SJCRH30 (cell line): ENCODE data around the gene GLIS1. TPM values are rescaled to one million over a fixed set of nuclear protein-coding genes. Genes with fewer than 3 reads are reported as not detected.

Source experiments
- DNase-seq, 2 experiments: peaks; one replicate each; pipeline ENCODE4 v3.0.0-alpha.2; 2015 to 2020
- H3K27ac ChIP-seq: fragments of 250-450 bp; sonication (Bioruptor Pico); 2 replicates; pipeline ENCODE4 v1.5.1; 2020; ENCODE audit warnings: mild to moderate bottlenecking, moderate library complexity
- H3K27me3 ChIP-seq: fragments of 250-450 bp; sonication (Bioruptor Pico); 2 replicates; pipeline ENCODE4 v1.5.1; 2020; ENCODE audit warnings: mild to moderate bottlenecking, moderate library complexity
- H3K36me3 ChIP-seq: fragments of 250-450 bp; sonication (Bioruptor Pico); 2 replicates; pipeline ENCODE4 v1.5.1; 2020; ENCODE audit warnings: mild to moderate bottlenecking, moderate library complexity
- H3K4me1 ChIP-seq: fragments of 250-450 bp; sonication (Bioruptor Pico); 2 replicates; pipeline ENCODE4 v1.5.1; 2020; ENCODE audit warnings: mild to moderate bottlenecking, moderate library complexity
- H3K4me3 ChIP-seq: fragments of 250-450 bp; sonication (Bioruptor Pico); 2 replicates; pipeline ENCODE4 v1.5.1; 2020; ENCODE audit warnings: mild to moderate bottlenecking, moderate library complexity
- H3K9me3 ChIP-seq: fragments of 250-450 bp; sonication (Bioruptor Pico); replicated peaks from 2 replicates; pipeline ENCODE4 v1.5.1; 2020; ENCODE audit warnings: mild to moderate bottlenecking, moderate library complexity
- total RNA-seq: library from RNA; depleted of rRNA; stranded (reverse); fragments of >200 nt; shearing (Covaris generic); gene quantifications from 2 replicates; pipeline ENCODE4 v1.2.3, GENCODE V29; 2014

GLIS1 gene
- total RNA-seq, 1 experiment from 2014 or later, result not detected

DNA sequence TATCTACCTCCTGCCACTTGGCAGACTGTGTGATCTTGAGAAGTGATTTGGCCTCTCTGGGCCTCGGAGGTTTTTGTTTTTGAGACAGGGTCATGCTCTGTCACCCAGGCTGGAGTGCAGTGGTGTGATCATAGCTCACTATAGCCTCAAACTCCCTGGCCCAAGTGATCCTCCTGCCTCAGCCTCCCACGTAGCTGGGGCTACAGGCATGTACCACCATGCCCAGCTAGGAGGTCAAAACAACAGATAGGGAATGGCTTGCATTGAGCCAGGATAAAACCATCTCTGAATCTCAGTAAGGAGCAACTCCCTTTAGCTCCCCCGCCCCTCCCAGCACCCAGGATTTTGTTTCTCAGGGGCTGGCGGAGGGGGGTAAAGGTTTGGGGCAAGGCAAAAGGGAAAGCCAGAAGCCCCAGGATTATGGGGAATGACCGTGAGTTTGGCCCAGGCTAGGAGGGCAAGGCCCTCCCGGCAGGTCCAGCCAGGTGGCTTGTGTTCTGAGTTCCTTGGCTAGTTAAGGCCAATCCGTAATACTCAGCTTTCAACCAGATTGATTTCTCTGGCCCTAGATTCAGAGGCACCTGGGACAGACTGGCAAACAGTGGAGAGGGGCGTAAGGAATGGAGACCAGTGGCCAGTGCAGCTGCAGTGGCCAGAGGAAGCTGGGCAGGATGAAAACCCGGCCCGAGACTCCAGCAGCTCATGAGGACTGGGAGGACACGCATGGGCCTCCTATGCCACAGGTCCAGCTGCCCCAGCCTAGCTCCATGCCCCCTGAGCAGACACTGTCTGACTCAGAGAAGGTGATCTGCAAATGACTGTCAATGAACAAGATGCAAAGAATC is 149.7 kb downstream of the GLIS1 start:
- Histone ChIP-seq H3K9me3 (no peaks in the 10 kb centered on the region), H3K27ac (no peak overlapping the region)

GRCh38 chr1:53588053-53588779 is 150.7 kb downstream of the GLIS1 start:
- H3K4me1 ChIP-seq, result no peaks in the 10 kb centered on the region
- no peak for DNase-seq

More for the DNA sequence above, 149.7 kb downstream of the GLIS1 start:
- no peak for DNase-seq
- H3K4me1 ChIP-seq, result no peaks in the 10 kb centered on the region
- no peak overlapping the region for H3K4me3 ChIP-seq
- peaks cover 29% of the 10 kb centered on the region for H3K27me3 ChIP-seq
- no peaks in the 10 kb centered on the region for H3K36me3 ChIP-seq

GRCh38 chr1:53587252-53587988 is 151.5 kb downstream of the GLIS1 start:
- peaks cover 32% of the 10 kb centered on the region for H3K27me3 ChIP-seq
- no peak for DNase-seq

More at GRCh38 chr1:53588053-53588779, 150.7 kb downstream of the GLIS1 start:
- peaks cover 32% of the 10 kb centered on the region for H3K27me3 ChIP-seq
- H3K36me3 ChIP-seq, result no peaks in the 10 kb centered on the region
- no peak overlapping the region for H3K4me3 ChIP-seq
- no peaks in the 10 kb centered on the region for H3K9me3 ChIP-seq
- H3K27ac ChIP-seq, result no peak overlapping the region

DNA sequence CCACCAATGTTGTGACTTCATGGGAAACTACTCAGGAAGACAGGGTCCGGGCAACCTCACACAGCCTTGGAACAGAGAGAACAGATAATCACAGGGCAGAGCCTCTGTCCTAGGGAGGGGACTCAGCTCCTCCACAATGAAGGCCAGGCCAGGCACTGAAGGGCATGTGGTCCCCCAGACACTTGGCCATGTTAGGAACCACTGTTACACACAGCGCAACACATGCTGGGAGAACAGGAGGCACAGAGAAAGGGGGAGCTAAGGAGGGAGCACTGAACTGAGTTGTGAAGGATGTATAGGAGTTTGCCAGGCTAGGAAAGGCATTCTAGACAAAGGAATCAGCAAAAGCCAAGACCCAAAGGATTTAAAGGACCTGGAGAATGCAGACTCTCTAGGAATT is 152.2 kb downstream of the GLIS1 start:
- DNase-seq, result no peak
- Histone ChIP-seq H3K9me3 (no peaks in the 10 kb centered on the region), H3K36me3 (no peaks in the 10 kb centered on the region), H3K4me1 (no peaks in the 10 kb centered on the region), H3K4me3 (no peak overlapping the region), H3K27ac (no peak overlapping the region), H3K27me3 (peaks cover 32% of the 10 kb centered on the region)

More at GRCh38 chr1:53587252-53587988, 151.5 kb downstream of the GLIS1 start:
- H3K4me1 ChIP-seq, result no peaks in the 10 kb centered on the region
- H3K9me3 ChIP-seq, result no peaks in the 10 kb centered on the region
- H3K36me3 ChIP-seq, result no peaks in the 10 kb centered on the region
- no peak overlapping the region for H3K4me3 ChIP-seq
- no peak overlapping the region for H3K27ac ChIP-seq

DNA sequence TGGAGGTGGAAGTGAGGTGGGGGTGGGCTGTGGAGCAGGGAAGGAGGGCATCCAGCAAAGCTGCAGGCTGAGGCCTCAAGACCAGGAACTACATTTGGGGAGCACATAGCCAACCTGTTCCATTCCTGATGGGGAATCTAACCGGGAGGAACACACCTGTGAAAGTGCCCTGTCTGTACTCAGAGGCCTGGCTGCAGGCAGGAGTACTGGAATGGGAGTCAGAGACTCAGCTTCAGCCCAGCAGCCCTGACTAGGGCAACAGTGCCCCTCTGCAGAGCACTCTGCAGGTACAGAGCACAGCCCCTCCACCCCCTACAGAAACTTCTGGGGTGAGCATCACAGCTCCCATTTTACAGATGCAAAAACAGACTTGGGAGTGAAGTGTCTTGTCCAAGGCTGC is 153.4 kb downstream of the GLIS1 start:
- no peak for DNase-seq
- peaks cover 33% of the 10 kb centered on the region for H3K27me3 ChIP-seq

DNA sequence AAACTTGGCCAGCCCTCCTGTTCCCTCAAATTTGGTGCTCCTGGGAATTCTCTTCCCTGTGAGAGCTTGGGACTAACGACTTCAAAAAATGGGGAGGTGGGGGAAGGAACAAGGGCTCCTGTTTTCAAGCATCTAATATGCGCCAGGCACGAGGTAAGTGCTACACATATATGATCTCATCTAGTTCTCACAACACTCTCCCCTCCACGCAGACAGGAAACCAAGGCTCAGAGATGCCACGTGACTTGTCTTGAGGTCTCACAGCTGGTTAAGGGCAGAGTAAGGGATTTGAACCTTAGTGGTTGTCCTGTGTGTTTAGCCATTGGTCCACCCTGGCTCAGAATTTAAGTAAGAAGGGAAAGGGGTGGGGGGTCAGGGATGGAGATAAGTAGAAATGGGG is 153.8 kb downstream of the GLIS1 start:
- Histone ChIP-seq H3K36me3 (no peaks in the 10 kb centered on the region), H3K9me3 (no peaks in the 10 kb centered on the region), H3K4me3 (no peak overlapping the region), H3K27ac (no peak overlapping the region), H3K27me3 (peaks cover 30% of the 10 kb centered on the region), H3K4me1 (no peaks in the 10 kb centered on the region)
- DNase-seq, result no peak

More for the DNA sequence above, 153.4 kb downstream of the GLIS1 start:
- H3K4me3 ChIP-seq, result no peak overlapping the region
- no peaks in the 10 kb centered on the region for H3K4me1 ChIP-seq
- no peak overlapping the region for H3K27ac ChIP-seq
- no peaks in the 10 kb centered on the region for H3K36me3 ChIP-seq
- H3K9me3 ChIP-seq, result no peaks in the 10 kb centered on the region

DNA sequence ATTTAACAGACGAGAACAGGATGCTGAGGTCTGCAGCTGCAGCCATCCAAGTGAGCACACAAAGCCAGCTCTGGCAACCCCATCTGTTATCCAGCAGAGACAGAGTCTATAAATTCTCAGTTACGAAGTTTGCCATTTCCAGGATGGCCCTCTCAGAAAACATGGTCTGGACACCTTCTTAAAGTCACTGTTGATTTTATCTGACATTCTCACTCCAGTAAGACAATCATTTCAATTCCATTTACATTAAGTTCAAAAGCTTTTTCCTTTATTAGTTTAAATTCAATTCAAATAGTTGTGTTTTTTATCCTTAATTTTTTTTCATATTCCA is 154.2 kb downstream of the GLIS1 start:
- Histone ChIP-seq H3K36me3 (no peaks in the 10 kb centered on the region), H3K27me3 (peaks cover 30% of the 10 kb centered on the region), H3K4me1 (no peaks in the 10 kb centered on the region), H3K4me3 (no peak overlapping the region), H3K9me3 (no peaks in the 10 kb centered on the region), H3K27ac (no peak overlapping the region)
- no peak for DNase-seq

- Histone ChIP-seq H3K36me3 (no peaks in the 10 kb centered on the region), H3K4me1 (no peaks in the 10 kb centered on the region), H3K27me3 (peaks cover 26% of the 10 kb centered on the region), H3K27ac (no peak overlapping the region), H3K9me3 (no peaks in the 10 kb centered on the region), H3K4me3 (no peak overlapping the region)
- no peak for DNase-seq
Observed at GRCh38 chr1:53583868-53584776, 154.8 kb downstream of the GLIS1 start.

DNA sequence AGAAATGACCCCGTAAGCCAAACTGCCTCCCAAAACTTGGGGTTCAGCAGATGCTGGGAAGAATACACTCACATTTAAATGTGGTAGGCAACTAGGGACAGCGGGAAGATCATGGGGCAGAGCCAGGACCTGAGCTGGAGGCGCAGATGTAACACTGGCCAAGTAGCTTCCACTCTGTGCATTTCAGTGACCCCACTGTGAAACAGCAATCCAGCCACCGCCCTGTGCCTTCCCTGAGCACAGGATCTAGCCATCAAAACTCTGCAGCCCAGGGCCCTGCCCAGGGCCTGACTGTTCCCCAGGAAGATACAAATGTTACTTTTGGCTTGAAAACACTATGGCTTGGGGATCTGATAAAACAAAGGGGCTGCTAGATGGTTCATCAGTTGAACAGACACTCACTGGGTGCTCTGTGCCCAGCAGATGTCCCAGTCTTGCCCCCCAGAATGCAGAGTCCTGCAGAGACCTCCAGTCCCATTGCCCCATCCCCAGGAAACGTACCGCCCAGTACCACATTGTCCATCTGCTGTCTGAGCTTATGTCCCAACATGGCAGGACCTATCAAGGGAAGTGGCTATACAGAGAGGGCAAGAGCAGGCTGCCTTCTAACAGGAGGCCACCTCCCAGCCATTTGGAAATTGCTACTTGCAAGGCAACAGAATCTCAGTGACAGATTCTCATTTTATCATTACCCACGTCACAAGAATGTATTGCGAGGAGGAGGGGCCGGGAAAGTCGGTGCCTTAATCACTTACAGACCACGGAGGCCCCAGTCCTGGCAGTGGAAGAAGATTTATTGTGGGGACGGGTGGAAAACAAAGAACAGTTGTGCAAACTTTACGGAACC is 155.7 kb downstream of the GLIS1 start:
- H3K27me3 ChIP-seq, result peaks cover 26% of the 10 kb centered on the region
- H3K27ac ChIP-seq, result no peak overlapping the region
- H3K36me3 ChIP-seq, result no peaks in the 10 kb centered on the region
- no peaks in the 10 kb centered on the region for H3K9me3 ChIP-seq
- H3K4me1 ChIP-seq, result no peaks in the 10 kb centered on the region
- DNase-seq, result no peak
- H3K4me3 ChIP-seq, result no peak overlapping the region

- H3K4me1 ChIP-seq, result no peaks in the 10 kb centered on the region
- H3K4me3 ChIP-seq, result no peak overlapping the region
- H3K9me3 ChIP-seq, result no peaks in the 10 kb centered on the region
- H3K27me3 ChIP-seq, result peaks cover 18% of the 10 kb centered on the region
- no peak for DNase-seq
- H3K36me3 ChIP-seq, result no peaks in the 10 kb centered on the region
- no peak overlapping the region for H3K27ac ChIP-seq
Observed at GRCh38 chr1:53582211-53583020, 156.5 kb downstream of the GLIS1 start.

DNA sequence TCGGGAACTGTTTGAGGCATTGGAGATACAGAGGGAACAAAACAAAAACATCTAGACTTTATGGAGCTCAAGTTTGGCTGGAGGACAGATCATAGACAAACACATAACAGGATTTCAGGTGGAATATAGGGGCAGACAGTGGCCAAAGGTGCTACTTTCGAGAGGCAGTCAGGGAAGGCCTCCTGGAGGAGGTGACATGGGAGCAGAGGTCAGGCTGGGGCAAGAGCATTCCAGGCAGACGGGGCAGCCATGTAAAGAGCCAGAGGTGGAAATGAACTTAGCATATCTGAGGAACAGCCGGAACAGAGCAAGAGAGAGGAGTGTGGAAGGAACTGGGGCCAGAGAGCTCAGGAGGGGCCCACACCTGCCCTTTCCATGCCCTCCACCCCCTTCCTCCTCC is 157.5 kb downstream of the GLIS1 start:
- Histone ChIP-seq H3K27me3 (peaks cover 18% of the 10 kb centered on the region), H3K4me1 (peaks cover 3% of the 10 kb centered on the region), H3K36me3 (no peaks in the 10 kb centered on the region), H3K4me3 (no peak overlapping the region), H3K9me3 (no peaks in the 10 kb centered on the region), H3K27ac (no peak overlapping the region)
- no peak for DNase-seq

- H3K9me3 ChIP-seq, result no peaks in the 10 kb centered on the region
- H3K36me3 ChIP-seq, result no peaks in the 10 kb centered on the region
- H3K4me3 ChIP-seq, result no peak overlapping the region
- no peak for DNase-seq
- H3K27ac ChIP-seq, result no peak overlapping the region
- peaks cover 8% of the 10 kb centered on the region for H3K4me1 ChIP-seq
- peaks cover 15% of the 10 kb centered on the region for H3K27me3 ChIP-seq
Observed at GRCh38 chr1:53580739-53581475, 158.1 kb downstream of the GLIS1 start.
